Keratinocyte (primary cell): Measurements from ENCODE around the gene GAB2. TPM values are rescaled to one million over a fixed set of nuclear protein-coding genes. Genes with fewer than 3 reads are reported as not detected.

Source experiments
- DNase-seq: peaks from one replicate; pipeline ENCODE4 v3.0.0-alpha.2; 2011; ENCODE audit warnings: low read depth, missing footprints, low spot score
- FAIRE-seq: peaks from 2 replicates; lab custom pipeline; 2011; peaks lifted over from hg19 to GRCh38; lab: Jason Lieb, UNC
- H2AFZ ChIP-seq: 2 replicates; pipeline ENCODE4 v1.6.0; 2012; ENCODE audit warnings: low read length, control low read depth, inconsistent platforms; ENCODE audit not compliant: control insufficient read depth
- H3K27ac ChIP-seq: 2 replicates; pipeline ENCODE4 v1.5.1; 2011; ENCODE audit warnings: low read length; ENCODE audit not compliant: control insufficient read depth, insufficient read depth
- H3K27me3 ChIP-seq: 3 replicates; pipeline ENCODE4 v1.6.0; 2011; ENCODE audit warnings: low read length; ENCODE audit not compliant: control insufficient read depth, insufficient read depth; ENCODE audit errors: extremely low read depth
- H3K36me3 ChIP-seq, 2 experiments: 2 replicates in 1 of 2; 3 replicates in 1 of 2; pipeline ENCODE4 v1.5.1; 2011; ENCODE audit warnings: low read length in 2 of 2, mild to moderate bottlenecking in 1 of 2; ENCODE audit not compliant: control insufficient read depth in 2 of 2, insufficient read depth in 2 of 2; ENCODE audit errors: extremely low read depth in 1 of 2
- H3K4me1 ChIP-seq: 3 replicates; pipeline ENCODE4 v1.5.1; 2011; ENCODE audit warnings: low read length; ENCODE audit not compliant: control insufficient read depth, insufficient read depth; ENCODE audit errors: extremely low read depth
- H3K4me2 ChIP-seq: 3 replicates; pipeline ENCODE4 v1.6.0; 2011; ENCODE audit warnings: low read depth, low read length; ENCODE audit not compliant: control insufficient read depth, insufficient read depth; ENCODE audit errors: extremely low read depth
- H3K4me3 ChIP-seq, 3 experiments: fragments of 200-600 bp in 1 of 3; sonication (generic) in 1 of 3; 2 replicates in 2 of 3; 3 replicates in 1 of 3; pipeline ENCODE4 v1.5.1; 2011 to 2016; ENCODE audit warnings: low read length in 3 of 3, mild to moderate bottlenecking in 3 of 3, control low read depth in 2 of 3, inconsistent platforms in 1 of 3, low read depth in 1 of 3, mixed read lengths in 1 of 3, mixed run types in 1 of 3, moderate library complexity in 1 of 3; ENCODE audit not compliant: control insufficient read depth in 2 of 3, insufficient read depth in 2 of 3; ENCODE audit errors: extremely low read depth in 1 of 3
- H3K79me2 ChIP-seq: 2 replicates; pipeline ENCODE4 v1.6.0; 2012; ENCODE audit warnings: low read length; ENCODE audit not compliant: control insufficient read depth, insufficient read depth
- H3K9ac ChIP-seq: 3 replicates; pipeline ENCODE4 v1.6.0; 2011; ENCODE audit warnings: low read length; ENCODE audit not compliant: control insufficient read depth, insufficient read depth; ENCODE audit errors: extremely low read depth
- H3K9me1 ChIP-seq: 3 replicates; pipeline ENCODE4 v1.6.0; 2011; ENCODE audit warnings: low read length; ENCODE audit not compliant: control insufficient read depth, insufficient read depth; ENCODE audit errors: extremely low read depth
- H3K9me3 ChIP-seq: 2 replicates; pipeline ENCODE4 v1.5.1; 2012; ENCODE audit warnings: low read depth, low read length; ENCODE audit not compliant: control insufficient read depth
- H4K20me1 ChIP-seq: 3 replicates; pipeline ENCODE4 v1.6.0; 2011; ENCODE audit warnings: low read length; ENCODE audit not compliant: control insufficient read depth, insufficient read depth; ENCODE audit errors: extremely low read depth
- CTCF ChIP-seq, 3 experiments: IDR thresholded peaks in 1 of 3; conservative IDR thresholded peaks in 1 of 3; optimal IDR thresholded peaks in 1 of 3; 2 replicates in 2 of 3; 3 replicates in 1 of 3; pipeline versions ENCODE3 to v1.5.1; 2011; ENCODE audit warnings: low read length in 3 of 3, mild to moderate bottlenecking in 3 of 3, moderate library complexity in 2 of 3, control low read depth in 1 of 3, inconsistent platforms in 1 of 3; ENCODE audit not compliant: insufficient read depth in 2 of 3; ENCODE audit errors: extremely low read depth in 1 of 3
- EZH2 ChIP-seq: IDR thresholded peaks from one replicate; pipeline ENCODE4 v1.6.1; 2012; ENCODE audit warnings: inconsistent platforms, mild to moderate bottlenecking, low read length, moderate library complexity
- dilution Hi-C: fragments of 300-500 bp; cut with MboI; formaldehyde crosslinking; loops from one replicate; pipeline ENCODE4 v1.7.0; 2020; ENCODE audit warnings: low sequenced_read_pairs; ENCODE audit not compliant: extremely low pct_ligation_motif_present
- polyA plus RNA-seq, 5 experiments: library from polyadenylated mRNA; depleted of rRNA in 3 of 5; stranded (reverse) in 3 of 5; stranded (forward) in 1 of 5; unstranded in 1 of 5; fragments of >200 nt; gene quantifications; 1 replicate in 1 of 5; 2 replicates in 3 of 5; 3 replicates in 1 of 5; pipeline versions ENCODE4 v1.2.1 to v1.2.3, GENCODE V29; 2011 to 2012; ENCODE audit warnings: missing spikeins in 2 of 5, low read depth in 1 of 5, low replicate concordance in 1 of 5

The GAB2 gene
- polyA plus RNA-seq, 1 donor (not counting 4 experiments of a cell fraction or from before 2014, with no cell fraction given): 0.68 TPM

DNA sequence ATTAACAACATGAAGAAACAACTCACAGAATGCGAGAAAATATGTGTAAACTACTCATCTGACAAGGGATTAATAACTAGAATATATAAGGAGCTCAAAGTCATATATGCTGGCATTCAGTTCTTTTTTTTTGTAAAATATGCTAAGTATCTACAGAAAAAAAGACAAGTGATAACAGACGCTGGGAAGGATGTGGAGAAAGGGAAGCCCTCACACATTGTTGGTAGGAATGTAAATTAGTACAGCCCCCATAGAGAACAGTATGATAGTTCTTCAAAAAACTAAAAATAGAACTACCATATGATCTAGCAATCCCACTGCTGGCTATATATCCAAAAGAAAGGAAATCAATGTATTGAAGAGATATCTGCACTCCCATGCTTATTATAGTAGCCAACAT is 13.8 kb downstream of the GAB2 start:
- no peak for FAIRE-seq
- H3K4me2 ChIP-seq: no peak overlapping the region
- H3K36me3 ChIP-seq: no peaks in the 10 kb centered on the region
- TF ChIP-seq EZH2: no peak
- TF ChIP-seq CTCF (optimal IDR thresholded peaks at IDR 0.05 in 1 of 3, IDR thresholded peaks at IDR 0.05 in 1 of 3, conservative IDR thresholded peaks at IDR 0.05 in 1 of 3; ENCODE audit: extremely low read depth in 1 of 3, insufficient read depth in 2 of 3, low read length in 3 of 3): no peak
- no peak overlapping the region for H3K27ac ChIP-seq
- H3K4me1 ChIP-seq: peaks cover 2% of the 10 kb centered on the region
- H3K4me3 ChIP-seq: no peak overlapping the region
- no peaks in the 10 kb centered on the region for H3K9me1 ChIP-seq
- DNase-seq: no peak
- H4K20me1 ChIP-seq: no peaks in the 10 kb centered on the region
- H2AFZ ChIP-seq: no peak overlapping the region
- H3K9ac ChIP-seq: no peak overlapping the region
- H3K79me2 ChIP-seq: no peaks in the 10 kb centered on the region
- no peaks in the 10 kb centered on the region for H3K27me3 ChIP-seq
- dilution Hi-C loops: no loop called here
- H3K9me3 ChIP-seq: no peaks in the 10 kb centered on the region

GRCh38 chr11:78402847-78403246 is 14.8 kb downstream of the GAB2 start:
- Histone ChIP-seq H3K27ac (no peak overlapping the region), H3K36me3 (no peaks in the 10 kb centered on the region), H3K9ac (no peak overlapping the region), H3K4me1 (peaks cover 2% of the 10 kb centered on the region), H4K20me1 (no peaks in the 10 kb centered on the region), H3K27me3 (no peaks in the 10 kb centered on the region), H3K4me2 (no peak overlapping the region), H3K79me2 (no peaks in the 10 kb centered on the region), H3K4me3 (no peak overlapping the region), H2AFZ (no peak overlapping the region), H3K9me1 (no peaks in the 10 kb centered on the region), H3K9me3 (no peaks in the 10 kb centered on the region)
- dilution Hi-C loops: no loop called here
- FAIRE-seq (no peak), DNase-seq (no peak)
- TF ChIP-seq EZH2: no peak
- TF ChIP-seq CTCF (optimal IDR thresholded peaks at IDR 0.05 in 1 of 3, IDR thresholded peaks at IDR 0.05 in 1 of 3, conservative IDR thresholded peaks at IDR 0.05 in 1 of 3; ENCODE audit: extremely low read depth in 1 of 3, insufficient read depth in 2 of 3, low read length in 3 of 3): no peak
